Measurements from ENCODE around the gene PPM1M. TPM values are rescaled to one million over a fixed set of nuclear protein-coding genes. Genes with fewer than 3 reads are reported as not detected.

PPM1M gene
- total RNA-seq = 7.6 and 9.9 TPM in 2 replicates

GRCh38 chr3:52245322-52246263 is at the start of gene PPM1M:
PPM1M (plus strand) TSS chr3:52245759; CDS start chr3:52245825, 66 bp downstream.

GRCh38 chr3:52197842-52198625 is 47.5 kb upstream of the PPM1M start, which contains the start of gene ALAS1:
ALAS1 (plus strand) TSS chr3:52198160; CDS start chr3:52199242, 1,082 bp downstream.

DNA sequence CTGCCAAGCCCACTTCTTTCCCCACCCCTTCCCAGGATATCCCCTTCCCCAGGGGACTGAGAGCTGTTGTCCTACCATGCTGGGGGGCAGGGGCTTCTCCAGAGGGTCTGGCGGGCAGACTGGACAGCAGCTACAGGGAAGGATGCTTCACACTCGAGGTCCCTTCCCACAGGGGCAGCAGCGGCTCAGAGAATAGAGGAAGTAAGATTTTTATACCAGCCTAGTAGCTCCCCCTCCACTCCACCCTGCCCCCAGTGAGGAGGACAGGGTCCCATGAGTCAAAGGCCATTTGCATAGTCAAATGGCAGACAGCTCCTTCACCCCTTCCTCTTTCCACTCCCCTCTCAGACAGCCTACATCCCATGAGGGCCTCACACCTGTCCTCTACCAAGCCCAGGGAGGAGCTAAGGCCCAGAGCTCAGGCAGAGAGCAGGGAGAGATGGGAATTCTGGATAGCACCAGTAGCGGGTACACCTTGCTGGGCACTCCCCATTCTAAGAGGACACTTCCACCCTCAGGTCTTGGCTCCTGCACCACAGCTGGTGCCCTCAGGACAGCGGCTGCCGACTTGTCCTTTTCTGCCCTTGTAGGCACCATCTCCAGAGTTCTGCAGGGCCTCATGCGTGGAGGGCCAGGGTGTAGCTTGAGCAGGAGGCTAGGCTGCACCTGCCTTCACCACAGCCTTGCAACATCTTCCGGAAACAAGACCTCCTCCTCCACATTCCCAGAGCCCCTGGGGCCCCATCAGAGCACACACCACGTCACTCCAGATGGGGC is 19.9 kb upstream of the PPM1M start, which contains the start of gene TLR9:
TSS of gene TLR9 (minus strand) at position 194 of the 777 bp plus-strand sequence. CDS start at position 78, 116 bp downstream.

GRCh38 chr3:52238761-52239701 is 6.5 kb upstream of the PPM1M start, which contains the start of gene TWF2:
TWF2 (minus strand) TSS chr3:52239158; CDS start chr3:52239016, 142 bp downstream.

DNA sequence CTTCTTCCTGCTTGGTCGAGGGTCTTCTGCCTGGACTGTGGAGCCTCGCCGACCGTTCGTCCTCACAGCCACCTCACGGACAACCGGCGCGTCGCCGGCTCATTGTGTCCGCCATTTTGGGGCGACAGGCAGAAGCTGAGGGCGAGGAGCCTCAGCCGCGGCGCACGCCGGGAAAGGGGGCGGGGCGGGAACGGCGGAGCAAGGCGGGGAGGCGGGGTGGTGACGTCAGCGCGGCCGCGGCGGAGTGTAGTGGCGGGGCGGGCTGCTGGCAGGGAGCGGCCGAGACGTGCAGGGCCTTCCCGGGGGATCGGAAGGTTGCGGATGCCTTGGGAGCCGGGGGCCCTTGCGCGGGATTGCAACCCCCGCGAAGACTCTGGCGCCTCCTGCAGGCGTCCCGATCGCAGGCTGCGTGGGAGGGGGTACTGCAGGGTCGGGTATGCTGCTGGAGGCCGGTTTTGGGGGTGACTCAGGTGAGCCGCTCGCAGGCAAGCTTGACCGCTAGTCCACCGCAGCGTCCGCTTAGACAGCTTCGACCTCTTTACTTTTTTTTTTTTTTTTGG is 33.0 kb downstream of the PPM1M start, which contains the start of gene WDR82:
TSS of gene WDR82 (minus strand) at position 140 of the 560 bp plus-strand sequence. CDS start 288 bp downstream, outside the sequence.

Other genes starting within 250 kb of the PPM1M start
- 2,114 and 2,340 TPM in 2 replicates for gene RPL29, start 249.9 kb upstream of the PPM1M start, total RNA-seq
- 118 and 162 TPM in 2 replicates for gene DUSP7, start 189.2 kb upstream of the PPM1M start, total RNA-seq
- 8.7 and 23.7 TPM in 2 replicates for gene POC1A, start 91.3 kb upstream of the PPM1M start, total RNA-seq
- gene ALAS1, start 47.6 kb upstream of the PPM1M start, total RNA-seq = 43.8 and 52.0 TPM in 2 replicates
- gene TLR9, start 20.1 kb upstream of the PPM1M start, total RNA-seq = not detected in 2 replicates
- 149 and 181 TPM in 2 replicates for gene TWF2, start 6.6 kb upstream of the PPM1M start, total RNA-seq
- gene WDR82, start 32.9 kb downstream of the PPM1M start, total RNA-seq = 44.5 and 51.0 TPM in 2 replicates
- 10.3 and 15.7 TPM in 2 replicates for gene GLYCTK, start 42.1 kb downstream of the PPM1M start, total RNA-seq
- 0.27 and 0.86 TPM in 2 replicates for gene DNAH1, start 70.6 kb downstream of the PPM1M start, total RNA-seq
- gene BAP1, start 164.2 kb downstream of the PPM1M start, total RNA-seq = 67.8 and 98.0 TPM in 2 replicates
- gene PHF7, start 164.9 kb downstream of the PPM1M start, total RNA-seq = 7.6 and 10.2 TPM in 2 replicates
- gene SEMA3G, start 199.3 kb downstream of the PPM1M start, total RNA-seq = 0.46 TPM in 1 of 2 replicates, not detected in the other
- gene TNNC1, start 208.3 kb downstream of the PPM1M start, total RNA-seq = not detected in 2 replicates
- 24.4 and 36.2 TPM in 2 replicates for gene NISCH, start 209.8 kb downstream of the PPM1M start, total RNA-seq
- gene STAB1, start 249.6 kb downstream of the PPM1M start, total RNA-seq = under 0.01 TPM in 1 of 2 replicates, not detected in the other

Measured in hair follicular keratinocyte (primary cell).